SJSA1 (cell line): ENCODE measurements around the gene TMEM272. TPM values are rescaled to one million over a fixed set of nuclear protein-coding genes. Genes with fewer than 3 reads are reported as not detected.

Experiments used
- DNase-seq, 2 experiments: peaks; one replicate each; pipeline ENCODE4 v3.0.0-alpha.2; 2015 to 2020; ENCODE audit warnings: low spot score in 2 of 2, low read depth in 1 of 2
- H3K27ac ChIP-seq: fragments of 250-450 bp; sonication (Bioruptor Pico); 2 replicates; pipeline ENCODE4 v1.5.1; 2020; ENCODE audit warnings: mild to moderate bottlenecking, moderate library complexity
- H3K27me3 ChIP-seq: fragments of 250-450 bp; sonication (Bioruptor Pico); replicated peaks from 2 replicates; pipeline ENCODE4 v1.5.1; 2020; ENCODE audit warnings: mild to moderate bottlenecking, moderate library complexity
- H3K36me3 ChIP-seq: fragments of 250-450 bp; sonication (Bioruptor Pico); 2 replicates; pipeline ENCODE4 v1.5.1; 2020; ENCODE audit warnings: mild to moderate bottlenecking
- H3K4me1 ChIP-seq: fragments of 250-450 bp; sonication (Bioruptor Pico); replicated peaks from 2 replicates; pipeline ENCODE4 v1.6.1; 2021; ENCODE audit warnings: mild to moderate bottlenecking
- H3K4me3 ChIP-seq: fragments of 250-450 bp; sonication (Bioruptor Pico); 2 replicates; pipeline ENCODE4 v1.5.1; 2020; ENCODE audit warnings: mild to moderate bottlenecking
- H3K9me3 ChIP-seq: fragments of 250-450 bp; sonication (Bioruptor Pico); replicated peaks from 2 replicates; pipeline ENCODE4 v1.5.1; 2020; ENCODE audit warnings: mild to moderate bottlenecking
- total RNA-seq: library from RNA; depleted of rRNA; stranded (reverse); fragments of >200 nt; shearing (Covaris generic); gene quantifications from 2 replicates; pipeline ENCODE4 v1.2.3, GENCODE V29; 2014

Gene TMEM272
- total RNA-seq, 1 experiment from 2014 or later = 0.68 TPM

- DNase-seq = no peak
- Histone ChIP-seq H3K9me3 (no peaks in the 10 kb centered on the region), H3K4me1 (peaks cover 58% of the 10 kb centered on the region), H3K4me3 (no peak overlapping the region), H3K27me3 (no peaks in the 10 kb centered on the region), H3K36me3 (no peaks in the 10 kb centered on the region), H3K27ac (no peak overlapping the region)
These were observed 3.2 kb downstream of the TMEM272 start for GRCh38 chr13:51841732-51842131.

DNA sequence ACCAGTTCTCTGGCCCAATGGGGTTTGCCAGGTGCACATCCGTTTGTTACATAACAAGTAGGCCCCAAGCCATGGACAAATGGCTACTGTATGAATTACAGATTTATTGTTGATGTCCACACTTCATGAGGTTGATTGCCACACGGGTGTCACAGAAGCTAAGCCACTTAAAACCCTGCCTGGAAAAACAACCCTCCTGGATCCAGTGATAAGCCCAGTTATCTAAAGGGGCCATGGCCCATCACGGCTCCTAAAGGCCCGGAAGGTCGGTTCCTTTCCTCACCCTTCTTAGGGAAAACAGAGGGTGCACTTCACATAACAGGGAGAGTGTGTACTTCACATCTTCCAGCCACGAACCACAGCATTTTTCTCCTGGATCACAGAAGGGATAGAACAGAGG lies 4.1 kb downstream of the TMEM272 start:
- Histone ChIP-seq H3K4me3 (no peak overlapping the region), H3K4me1 (peaks cover 58% of the 10 kb centered on the region), H3K36me3 (no peaks in the 10 kb centered on the region), H3K27ac (no peak overlapping the region), H3K9me3 (no peaks in the 10 kb centered on the region), H3K27me3 (no peaks in the 10 kb centered on the region)
- DNase-seq = no peak

- Histone ChIP-seq H3K4me1 (peaks cover 58% of the 10 kb centered on the region), H3K4me3 (no peak overlapping the region), H3K9me3 (no peaks in the 10 kb centered on the region), H3K36me3 (no peaks in the 10 kb centered on the region), H3K27ac (no peak overlapping the region), H3K27me3 (no peaks in the 10 kb centered on the region)
- DNase-seq = no peak
These were observed 5.1 kb downstream of the TMEM272 start for GRCh38 chr13:51839711-51840540.

DNA sequence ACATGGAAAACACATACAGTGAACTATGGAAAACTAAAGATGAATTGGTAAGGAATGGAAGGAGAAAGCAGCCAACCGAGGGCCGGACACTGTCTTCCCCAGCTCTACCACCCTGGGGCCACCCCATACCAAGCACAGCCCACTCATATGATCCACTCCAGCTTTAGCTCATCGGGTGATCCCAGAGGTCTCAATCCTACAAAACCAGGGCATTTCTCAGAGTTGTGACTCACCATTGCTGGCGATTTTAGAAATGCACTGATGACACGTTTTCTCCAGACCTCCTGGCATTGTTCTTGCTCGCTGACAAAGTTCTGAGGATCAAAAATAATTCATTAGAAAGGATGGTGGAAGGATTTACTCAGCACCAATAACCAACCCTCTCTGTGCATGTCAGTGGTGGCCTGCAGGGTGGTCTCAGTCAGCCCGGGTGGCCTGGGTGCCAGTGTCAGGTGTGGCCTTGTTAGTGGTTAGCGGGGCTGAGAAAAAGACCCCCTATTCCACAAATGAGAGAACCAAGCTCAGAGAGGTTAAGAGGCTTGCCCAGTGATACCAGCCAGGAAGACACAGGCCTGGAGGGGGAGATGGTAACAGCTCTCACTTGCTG lies 6.6 kb downstream of the TMEM272 start:
- no peak overlapping the region for H3K4me3 ChIP-seq
- H3K4me1 ChIP-seq = peaks cover 57% of the 10 kb centered on the region
- H3K27ac ChIP-seq = peak overlapping the region; percentile 83
- H3K9me3 ChIP-seq = no peaks in the 10 kb centered on the region
- no peaks in the 10 kb centered on the region for H3K27me3 ChIP-seq
- DNase-seq = peak; percentile 90 to 94
- H3K36me3 ChIP-seq = no peaks in the 10 kb centered on the region

GRCh38 chr13:51837016-51837415 lies 8.0 kb downstream of the TMEM272 start:
- H3K27me3 ChIP-seq = no peaks in the 10 kb centered on the region
- no peaks in the 10 kb centered on the region for H3K36me3 ChIP-seq
- no peak for DNase-seq
- H3K4me1 ChIP-seq = peaks cover 57% of the 10 kb centered on the region
- no peaks in the 10 kb centered on the region for H3K9me3 ChIP-seq
- peak overlapping the region; percentile 83 for H3K27ac ChIP-seq
- H3K4me3 ChIP-seq = no peak overlapping the region

DNA sequence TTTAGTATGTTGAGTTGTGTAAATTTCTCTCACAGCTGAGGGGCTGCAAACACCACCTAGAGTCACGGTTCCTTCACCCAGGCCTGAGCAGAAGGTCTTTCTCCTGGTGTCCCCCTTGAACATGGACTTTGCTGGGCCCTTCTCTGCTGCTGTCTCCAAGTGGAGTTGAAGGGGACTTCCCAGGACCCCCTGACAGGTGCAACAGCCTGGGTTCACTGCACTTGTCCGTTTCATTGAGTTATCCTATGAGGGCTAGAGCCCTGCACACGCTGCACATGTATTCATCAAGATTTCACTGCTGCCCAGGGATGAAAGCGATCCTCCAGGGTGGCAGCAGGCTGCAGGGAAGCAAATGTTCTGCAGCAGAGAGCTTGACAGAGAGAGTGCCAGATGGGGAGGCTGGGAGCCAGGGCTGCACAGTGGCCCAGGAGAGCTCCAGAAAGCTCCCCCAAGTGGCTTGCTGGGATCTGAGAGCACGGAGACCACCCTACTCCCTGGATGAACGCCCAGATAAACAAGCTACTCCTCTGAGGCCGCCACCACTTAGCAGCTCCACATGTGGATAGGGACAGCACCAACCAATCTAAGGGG lies 10.3 kb downstream of the TMEM272 start:
- Histone ChIP-seq H3K27ac (no peak overlapping the region), H3K4me3 (no peak overlapping the region), H3K4me1 (peaks cover 54% of the 10 kb centered on the region), H3K36me3 (no peaks in the 10 kb centered on the region), H3K27me3 (no peaks in the 10 kb centered on the region), H3K9me3 (no peaks in the 10 kb centered on the region)
- peak; percentile 51 to 69 for DNase-seq

- Histone ChIP-seq H3K27ac (no peak overlapping the region), H3K9me3 (no peaks in the 10 kb centered on the region), H3K36me3 (no peaks in the 10 kb centered on the region), H3K4me3 (no peak overlapping the region), H3K4me1 (peaks cover 47% of the 10 kb centered on the region), H3K27me3 (no peaks in the 10 kb centered on the region)
- DNase-seq = no peak
These were observed 11.0 kb downstream of the TMEM272 start for GRCh38 chr13:51833980-51834379.

DNA sequence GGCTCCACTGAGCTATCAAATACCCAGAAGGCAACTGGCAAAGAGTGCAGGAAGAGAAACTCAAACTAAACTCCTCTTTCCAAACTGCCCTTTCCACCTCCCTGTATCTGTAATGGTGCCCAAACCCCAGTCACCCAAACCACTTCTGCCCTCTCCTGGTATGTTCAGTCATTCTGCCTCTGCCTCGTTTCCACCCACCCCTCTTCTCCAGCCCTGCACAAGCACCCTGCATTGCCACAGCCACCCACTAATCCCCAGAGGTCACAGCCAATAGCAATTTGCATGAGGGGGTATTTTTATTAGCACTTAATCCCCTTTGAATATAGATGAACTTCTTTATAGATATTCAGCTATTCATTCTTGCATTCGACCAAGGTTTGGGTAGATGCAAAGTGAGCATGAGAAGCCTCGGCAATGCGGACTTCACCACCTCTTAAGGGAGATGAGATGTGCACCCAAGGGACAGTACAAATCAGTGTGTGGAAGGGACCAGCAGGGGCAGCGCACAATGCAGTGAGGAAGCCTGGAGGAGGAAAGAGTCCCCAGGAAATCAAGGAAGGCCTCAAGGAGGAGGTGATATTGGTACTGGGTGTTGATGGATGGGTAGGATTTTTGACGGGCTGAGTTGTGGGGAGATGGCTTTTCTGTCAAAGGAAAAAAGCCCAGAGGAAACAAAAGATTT lies 12.4 kb downstream of the TMEM272 start:
- DNase-seq = no peak
- H3K27ac ChIP-seq = no peak overlapping the region
- peaks cover 34% of the 10 kb centered on the region for H3K4me1 ChIP-seq
- H3K9me3 ChIP-seq = no peaks in the 10 kb centered on the region
- no peaks in the 10 kb centered on the region for H3K36me3 ChIP-seq
- no peaks in the 10 kb centered on the region for H3K27me3 ChIP-seq
- H3K4me3 ChIP-seq = no peak overlapping the region

DNA sequence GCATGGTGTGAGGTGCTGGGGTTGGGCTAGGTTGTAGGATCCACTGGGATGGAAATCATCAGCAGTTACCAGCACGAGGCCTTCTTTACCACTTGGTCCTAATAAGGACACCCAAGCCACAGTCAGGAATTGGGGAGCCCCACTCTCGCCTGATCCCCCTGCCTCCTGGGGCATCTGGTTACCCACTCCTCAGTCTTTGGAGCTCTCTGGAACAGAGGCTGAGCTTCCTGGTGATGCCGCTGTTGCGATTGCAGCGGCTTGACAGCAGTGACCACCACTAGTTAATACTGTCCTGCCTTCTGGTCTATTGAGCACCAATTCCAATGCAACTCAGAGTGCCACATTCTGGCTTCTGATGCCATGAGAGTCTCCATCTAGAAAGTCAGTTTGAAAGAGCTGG lies 13.5 kb downstream of the TMEM272 start:
- H3K27me3 ChIP-seq = no peaks in the 10 kb centered on the region
- DNase-seq = no peak
- no peak overlapping the region for H3K4me3 ChIP-seq
- H3K9me3 ChIP-seq = no peaks in the 10 kb centered on the region
- no peak overlapping the region for H3K27ac ChIP-seq
- no peaks in the 10 kb centered on the region for H3K36me3 ChIP-seq
- peaks cover 23% of the 10 kb centered on the region for H3K4me1 ChIP-seq

DNA sequence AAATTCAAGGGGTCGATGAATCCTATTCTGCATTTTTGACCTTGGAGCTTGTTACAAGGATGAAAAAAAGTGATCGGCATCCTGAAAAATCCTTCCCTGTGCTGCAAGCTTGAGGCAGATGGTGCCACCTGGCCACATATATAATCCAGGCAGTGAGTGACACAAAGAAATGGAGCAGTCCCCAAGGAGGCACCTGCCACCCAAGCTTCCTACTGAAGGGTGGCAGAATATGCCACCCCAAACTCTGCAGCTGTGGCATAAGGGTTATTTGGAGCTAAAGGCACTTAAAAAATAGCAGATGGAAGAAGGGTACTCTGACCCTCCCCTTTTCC lies 15.4 kb downstream of the TMEM272 start:
- Histone ChIP-seq H3K36me3 (no peaks in the 10 kb centered on the region), H3K4me1 (peaks cover 7% of the 10 kb centered on the region), H3K27me3 (no peaks in the 10 kb centered on the region), H3K9me3 (no peaks in the 10 kb centered on the region), H3K4me3 (no peak overlapping the region), H3K27ac (no peak overlapping the region)
- DNase-seq = no peak

DNA sequence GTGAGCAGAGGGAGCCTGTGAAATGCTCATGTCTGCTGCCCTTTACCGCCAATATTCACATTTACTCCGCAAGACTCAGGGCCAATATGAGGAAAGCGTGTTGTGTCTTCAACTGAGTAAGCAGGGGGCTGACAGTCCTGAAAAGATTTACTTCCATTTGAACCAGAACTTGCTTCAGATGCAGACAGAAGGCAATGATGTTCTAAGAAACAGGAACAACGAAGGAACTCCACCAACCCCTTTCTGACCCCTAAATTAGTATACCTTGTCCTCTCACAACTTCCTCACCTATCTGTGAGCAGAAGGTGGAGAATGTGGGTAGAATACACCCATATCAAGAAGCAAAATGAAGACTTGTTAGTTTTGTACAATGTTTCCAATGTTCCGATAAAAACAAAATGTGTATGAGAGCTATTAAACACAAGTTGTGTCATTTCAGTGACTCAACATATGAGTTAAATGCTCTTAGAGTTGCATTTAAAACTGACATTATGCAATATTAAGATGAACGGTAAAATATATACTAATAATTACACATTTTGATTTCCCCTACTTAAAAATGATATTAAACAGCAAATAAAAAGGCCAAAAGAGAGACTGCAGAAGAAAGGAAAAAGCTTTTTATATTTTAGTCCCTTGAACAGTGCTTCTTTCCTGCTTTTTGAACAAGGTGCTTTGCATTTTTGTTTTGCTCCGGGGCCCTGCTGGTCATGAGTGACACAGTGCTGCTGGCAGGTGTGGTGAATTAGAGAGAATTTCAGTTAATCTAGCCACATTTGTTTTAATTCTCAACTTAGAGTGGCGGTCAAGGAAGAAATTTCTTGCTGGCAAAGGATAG lies 16.0 kb downstream of the TMEM272 start:
- Histone ChIP-seq H3K4me3 (no peak overlapping the region), H3K9me3 (no peaks in the 10 kb centered on the region), H3K27me3 (no peaks in the 10 kb centered on the region), H3K36me3 (no peaks in the 10 kb centered on the region), H3K4me1 (0 out of 2 replicates have a peak, but pooled peaks cover 4% of the 10 kb centered on the region), H3K27ac (no peak overlapping the region)
- no peak for DNase-seq

GRCh38 chr13:51827254-51827653 lies 17.7 kb downstream of the TMEM272 start:
- no peaks in the 10 kb centered on the region for H3K36me3 ChIP-seq
- H3K4me3 ChIP-seq = no peak overlapping the region
- no peak for DNase-seq
- H3K27me3 ChIP-seq = no peaks in the 10 kb centered on the region
- H3K4me1 ChIP-seq = 0 out of 2 replicates have a peak, but pooled peaks cover 4% of the 10 kb centered on the region
- no peak overlapping the region for H3K27ac ChIP-seq
- no peaks in the 10 kb centered on the region for H3K9me3 ChIP-seq

GRCh38 chr13:51826606-51827005 lies 18.4 kb downstream of the TMEM272 start:
- no peaks in the 10 kb centered on the region for H3K27me3 ChIP-seq
- H3K4me1 ChIP-seq = 0 out of 2 replicates have a peak, but pooled peaks cover 4% of the 10 kb centered on the region
- no peaks in the 10 kb centered on the region for H3K9me3 ChIP-seq
- H3K27ac ChIP-seq = no peak overlapping the region
- no peak for DNase-seq
- no peaks in the 10 kb centered on the region for H3K36me3 ChIP-seq
- no peak overlapping the region for H3K4me3 ChIP-seq
